Neural cell (in vitro differentiated cells): Measurements from ENCODE around the gene CPLX1. TPM values are rescaled to one million over a fixed set of nuclear protein-coding genes. Genes with fewer than 3 reads are reported as not detected.

Experiments used
- H2AFZ ChIP-seq: fragments of 200-600, 300-800 bp; sonication (generic), shearing (Covaris generic); 2 replicates; pipeline ENCODE4 v1.6.0; 2014; ENCODE audit warnings: low read depth, mild to moderate bottlenecking, antibody characterized with exemption, low read length, moderate library complexity
- H3F3A ChIP-seq: fragments of 200-600 bp; shearing (Covaris generic); 2 replicates; pipeline ENCODE4 v1.6.1; 2016; ENCODE audit warnings: mild to moderate bottlenecking, moderate library complexity, mixed read lengths, antibody characterized with exemption, low read length; ENCODE audit not compliant: insufficient read depth, poor library complexity, severe bottlenecking
- H3K27ac ChIP-seq: fragments of 200-600, 300-800 bp; sonication (generic), shearing (Covaris generic); 2 replicates; pipeline ENCODE4 v1.5.1; 2014; ENCODE audit warnings: mild to moderate bottlenecking, low read length, moderate library complexity
- H3K27me3 ChIP-seq: fragments of 300-800, 200-600 bp; sonication (generic), shearing (Covaris generic); 2 replicates; pipeline ENCODE4 v1.6.0; 2014; ENCODE audit warnings: mild to moderate bottlenecking, low read depth, low read length, moderate library complexity; ENCODE audit not compliant: insufficient read depth
- H3K36me3 ChIP-seq: fragments of 300-800, 200-600 bp; sonication (generic), shearing (Covaris generic); 2 replicates; pipeline ENCODE4 v1.5.1; 2014; ENCODE audit warnings: mild to moderate bottlenecking, antibody characterized with exemption, low read length, moderate library complexity; ENCODE audit not compliant: insufficient read depth
- H3K4me2 ChIP-seq: fragments of 300-800, 200-600 bp; sonication (generic), shearing (Covaris generic); 2 replicates; pipeline ENCODE4 v1.6.0; 2014; ENCODE audit warnings: mild to moderate bottlenecking, low read length
- H3K4me3 ChIP-seq: fragments of 300-800, 200-600 bp; sonication (generic), shearing (Covaris generic); 2 replicates; pipeline ENCODE4 v1.5.1; 2014; ENCODE audit warnings: mild to moderate bottlenecking, low read length, moderate library complexity
- H3K79me2 ChIP-seq: fragments of 200-600 bp; shearing (Covaris generic); replicated peaks from 2 replicates; pipeline ENCODE4 v1.6.0; 2014; ENCODE audit warnings: mild to moderate bottlenecking, low read length, moderate library complexity; ENCODE audit not compliant: insufficient read depth
- H3K9ac ChIP-seq: fragments of 300-800, 200-600 bp; sonication (generic), shearing (Covaris generic); 2 replicates; pipeline ENCODE4 v1.6.1; 2016; ENCODE audit warnings: mild to moderate bottlenecking, low read length, mixed read lengths
- H3K9me2 ChIP-seq: fragments of 200-600 bp; shearing (Covaris generic); 2 replicates; pipeline ENCODE4 v1.6.1; 2016; ENCODE audit warnings: mild to moderate bottlenecking, low read length, mixed read lengths; ENCODE audit not compliant: insufficient read depth
- H3K9me3 ChIP-seq: fragments of 200-600, 300-800 bp; sonication (generic), shearing (Covaris generic); 2 replicates; pipeline ENCODE4 v1.6.1; 2016; ENCODE audit warnings: mild to moderate bottlenecking, mixed run types, low read length, moderate library complexity, mixed read lengths
- H4K20me1 ChIP-seq: fragments of 200-600 bp; shearing (Covaris generic); 2 replicates; pipeline ENCODE4 v1.6.1; 2016; ENCODE audit warnings: mild to moderate bottlenecking, mixed run types; ENCODE audit not compliant: insufficient read depth
- EP300 ChIP-seq: fragments of 450-650 bp; conservative IDR thresholded peaks from 2 replicates; pipeline ENCODE4 v1.6.1; 2014; ENCODE audit warnings: antibody characterized with exemption, mild to moderate bottlenecking, moderate library complexity; ENCODE audit not compliant: poor library complexity, severe bottlenecking
- EZH2 ChIP-seq: fragments of 200-600, 300-800 bp; shearing (Covaris generic), sonication (generic); IDR thresholded peaks from 2 replicates; pipeline ENCODE4 v1.6.1; 2014; ENCODE audit warnings: antibody characterized with exemption, low read length, borderline replicate concordance, mild to moderate bottlenecking; ENCODE audit not compliant: insufficient read depth, poor library complexity, severe bottlenecking
- MXI1 ChIP-seq: fragments of 450-650 bp; conservative IDR thresholded peaks from 2 replicates; pipeline ENCODE4 v1.6.1; 2014; ENCODE audit warnings: antibody characterized with exemption, mild to moderate bottlenecking; ENCODE audit not compliant: poor library complexity, severe bottlenecking
- POLR2AphosphoS5 ChIP-seq: IDR thresholded peaks from 2 replicates; pipeline ENCODE4 v1.6.1; 2012
- RAD21 ChIP-seq: fragments of 450-650 bp; conservative IDR thresholded peaks from 2 replicates; pipeline ENCODE4 v1.6.1; 2014; ENCODE audit warnings: antibody characterized with exemption, mild to moderate bottlenecking, moderate library complexity
- SMC3 ChIP-seq: fragments of 450-650 bp; conservative IDR thresholded peaks from 2 replicates; pipeline ENCODE4 v1.6.1; 2014; ENCODE audit warnings: antibody characterized with exemption, mild to moderate bottlenecking, moderate library complexity; ENCODE audit not compliant: poor library complexity
- TAF1 ChIP-seq: IDR thresholded peaks from 2 replicates; pipeline ENCODE4 v1.6.1; 2012; ENCODE audit warnings: low read depth
- polyA plus RNA-seq: library from polyadenylated mRNA; depleted of rRNA; stranded (reverse); fragments of >200 nt; gene quantifications from 2 replicates; pipeline ENCODE4 v1.2.3, GENCODE V29; 2014
- TF ChIP-seq, protein P1 (sequence below): IDR thresholded peaks from 2 replicates; pipeline ENCODE4 v1.6.1; 2012; ENCODE audit warnings: borderline replicate concordance
- TF ChIP-seq, protein P2 (sequence below): fragments of 450-650 bp; IDR thresholded peaks from 2 replicates; pipeline ENCODE4 v1.5.1; 2014; ENCODE audit warnings: antibody characterized with exemption, mild to moderate bottlenecking, moderate library complexity; ENCODE audit not compliant: poor library complexity, severe bottlenecking

CPLX1 gene
- polyA plus RNA-seq, 1 donor from 2014 or later, result 7.6 TPM

DNA sequence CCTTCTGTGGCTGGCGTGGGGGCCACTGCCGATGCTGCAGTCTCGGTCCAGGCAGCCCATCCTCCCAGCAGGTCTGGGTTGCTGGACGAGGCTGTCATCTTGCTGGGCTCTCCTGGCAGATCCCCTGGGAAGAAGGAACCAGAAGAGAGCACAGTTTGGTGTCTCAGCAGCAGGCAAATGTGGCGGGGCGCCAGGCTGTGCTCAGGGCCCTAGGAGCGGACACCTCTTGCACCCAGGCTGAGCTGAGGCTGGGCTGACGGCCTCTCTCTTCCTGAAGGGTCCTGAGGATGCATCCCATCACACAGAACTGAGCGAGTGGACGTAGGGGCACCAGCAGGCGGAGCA lies 39.2 kb upstream of the CPLX1 start:
- Histone ChIP-seq H2AFZ (no peak overlapping the region), H3K9me3 (no peaks in the 10 kb centered on the region), H3K4me3 (no peak overlapping the region), H3K9ac (no peak overlapping the region), H3K4me2 (no peak overlapping the region), H3K27ac (no peak overlapping the region), H3K9me2 (no peaks in the 10 kb centered on the region), H4K20me1 (no peaks in the 10 kb centered on the region), H3K27me3 (no peaks in the 10 kb centered on the region), H3K79me2 (no peaks in the 10 kb centered on the region), H3K36me3 (no peaks in the 10 kb centered on the region), H3F3A (no peaks in the 10 kb centered on the region)
- no peak for TF ChIP-seq TAF1
- TF ChIP-seq SMC3, result no peak
- TF ChIP-seq, protein P1, sequence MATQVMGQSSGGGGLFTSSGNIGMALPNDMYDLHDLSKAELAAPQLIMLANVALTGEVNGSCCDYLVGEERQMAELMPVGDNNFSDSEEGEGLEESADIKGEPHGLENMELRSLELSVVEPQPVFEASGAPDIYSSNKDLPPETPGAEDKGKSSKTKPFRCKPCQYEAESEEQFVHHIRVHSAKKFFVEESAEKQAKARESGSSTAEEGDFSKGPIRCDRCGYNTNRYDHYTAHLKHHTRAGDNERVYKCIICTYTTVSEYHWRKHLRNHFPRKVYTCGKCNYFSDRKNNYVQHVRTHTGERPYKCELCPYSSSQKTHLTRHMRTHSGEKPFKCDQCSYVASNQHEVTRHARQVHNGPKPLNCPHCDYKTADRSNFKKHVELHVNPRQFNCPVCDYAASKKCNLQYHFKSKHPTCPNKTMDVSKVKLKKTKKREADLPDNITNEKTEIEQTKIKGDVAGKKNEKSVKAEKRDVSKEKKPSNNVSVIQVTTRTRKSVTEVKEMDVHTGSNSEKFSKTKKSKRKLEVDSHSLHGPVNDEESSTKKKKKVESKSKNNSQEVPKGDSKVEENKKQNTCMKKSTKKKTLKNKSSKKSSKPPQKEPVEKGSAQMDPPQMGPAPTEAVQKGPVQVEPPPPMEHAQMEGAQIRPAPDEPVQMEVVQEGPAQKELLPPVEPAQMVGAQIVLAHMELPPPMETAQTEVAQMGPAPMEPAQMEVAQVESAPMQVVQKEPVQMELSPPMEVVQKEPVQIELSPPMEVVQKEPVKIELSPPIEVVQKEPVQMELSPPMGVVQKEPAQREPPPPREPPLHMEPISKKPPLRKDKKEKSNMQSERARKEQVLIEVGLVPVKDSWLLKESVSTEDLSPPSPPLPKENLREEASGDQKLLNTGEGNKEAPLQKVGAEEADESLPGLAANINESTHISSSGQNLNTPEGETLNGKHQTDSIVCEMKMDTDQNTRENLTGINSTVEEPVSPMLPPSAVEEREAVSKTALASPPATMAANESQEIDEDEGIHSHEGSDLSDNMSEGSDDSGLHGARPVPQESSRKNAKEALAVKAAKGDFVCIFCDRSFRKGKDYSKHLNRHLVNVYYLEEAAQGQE, result no peak
- no peak for TF ChIP-seq EZH2
- no peak for TF ChIP-seq MXI1
- TF ChIP-seq EP300, result no peak
- TF ChIP-seq POLR2AphosphoS5, result no peak
- TF ChIP-seq, protein P2, sequence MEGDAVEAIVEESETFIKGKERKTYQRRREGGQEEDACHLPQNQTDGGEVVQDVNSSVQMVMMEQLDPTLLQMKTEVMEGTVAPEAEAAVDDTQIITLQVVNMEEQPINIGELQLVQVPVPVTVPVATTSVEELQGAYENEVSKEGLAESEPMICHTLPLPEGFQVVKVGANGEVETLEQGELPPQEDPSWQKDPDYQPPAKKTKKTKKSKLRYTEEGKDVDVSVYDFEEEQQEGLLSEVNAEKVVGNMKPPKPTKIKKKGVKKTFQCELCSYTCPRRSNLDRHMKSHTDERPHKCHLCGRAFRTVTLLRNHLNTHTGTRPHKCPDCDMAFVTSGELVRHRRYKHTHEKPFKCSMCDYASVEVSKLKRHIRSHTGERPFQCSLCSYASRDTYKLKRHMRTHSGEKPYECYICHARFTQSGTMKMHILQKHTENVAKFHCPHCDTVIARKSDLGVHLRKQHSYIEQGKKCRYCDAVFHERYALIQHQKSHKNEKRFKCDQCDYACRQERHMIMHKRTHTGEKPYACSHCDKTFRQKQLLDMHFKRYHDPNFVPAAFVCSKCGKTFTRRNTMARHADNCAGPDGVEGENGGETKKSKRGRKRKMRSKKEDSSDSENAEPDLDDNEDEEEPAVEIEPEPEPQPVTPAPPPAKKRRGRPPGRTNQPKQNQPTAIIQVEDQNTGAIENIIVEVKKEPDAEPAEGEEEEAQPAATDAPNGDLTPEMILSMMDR, result no peak
- TF ChIP-seq RAD21, result no peak

DNA sequence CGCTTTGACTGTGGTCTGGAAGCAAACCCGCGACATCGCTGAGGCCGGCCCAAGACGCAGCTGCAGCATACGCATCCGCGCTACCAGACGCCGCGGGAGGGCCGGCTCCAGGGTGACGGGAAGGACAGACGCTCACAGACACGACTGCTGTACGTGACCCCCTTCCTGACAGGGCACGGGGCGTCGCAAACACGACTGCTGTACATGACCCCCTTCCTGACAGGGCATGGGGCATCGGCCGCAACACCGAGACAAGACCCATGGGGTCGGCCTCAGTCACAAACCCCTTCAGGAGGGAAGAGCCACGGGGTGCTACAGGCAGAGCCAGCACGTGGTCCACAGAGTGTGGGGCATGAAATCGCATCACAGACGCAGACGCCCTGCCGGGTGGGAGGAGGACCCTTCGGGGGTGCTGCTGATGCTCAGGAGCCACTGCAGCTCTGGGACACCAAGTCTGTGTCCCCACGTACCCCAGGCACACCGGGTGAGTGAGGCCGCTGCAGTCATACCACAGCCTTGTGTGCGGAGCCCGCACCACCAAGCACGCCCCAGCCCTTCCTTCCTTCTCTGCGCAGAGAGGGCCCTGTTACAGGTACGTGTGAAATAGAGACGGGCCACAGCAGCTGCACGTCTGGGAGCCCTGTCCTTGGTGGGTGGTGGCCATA lies 38.7 kb upstream of the CPLX1 start:
- H3K79me2 ChIP-seq, result no peaks in the 10 kb centered on the region
- TF ChIP-seq EZH2 (no peak), SMC3 (no peak), TAF1 (no peak), RAD21 (no peak)
- TF ChIP-seq, protein P1, result no peak
- TF ChIP-seq, protein P2, result no peak
- H3K9me3 ChIP-seq, result no peaks in the 10 kb centered on the region
- no peak overlapping the region for H3K9ac ChIP-seq
- no peak overlapping the region for H3K27ac ChIP-seq
- no peaks in the 10 kb centered on the region for H3K36me3 ChIP-seq
- H3K9me2 ChIP-seq, result no peaks in the 10 kb centered on the region
- H4K20me1 ChIP-seq, result no peaks in the 10 kb centered on the region
- no peak overlapping the region for H3K4me3 ChIP-seq
- no peak overlapping the region for H3K4me2 ChIP-seq
- no peaks in the 10 kb centered on the region for H3K27me3 ChIP-seq
- no peaks in the 10 kb centered on the region for H3F3A ChIP-seq
- H2AFZ ChIP-seq, result no peak overlapping the region
